Epithelial cell of prostate (primary cell): ENCODE data around the gene IGF2.

Experiments used
- DNase-seq: peaks from one replicate; pipeline ENCODE4 v3.0.0-alpha.2; 2011; ENCODE audit warnings: low read depth, low spot score
- H3K27ac ChIP-seq: fragments of 450-650 bp; 2 replicates; pipeline ENCODE4 v1.5.1; 2017; ENCODE audit warnings: mild to moderate bottlenecking

The IGF2 gene

GRCh38 chr11:2138431-2139122 is 612 bp downstream of the IGF2 start:
- H3K27ac ChIP-seq = no peak overlapping the region
- no peak for DNase-seq

- no peak for DNase-seq
- no peak overlapping the region for H3K27ac ChIP-seq
Observed at GRCh38 chr11:2138068-2138430, 1.1 kb downstream of the IGF2 start.

- DNase-seq = no peak
- no peak overlapping the region for H3K27ac ChIP-seq
Observed at GRCh38 chr11:2137202-2138067, 1.8 kb downstream of the IGF2 start.

GRCh38 chr11:2136952-2137201 is 2.3 kb downstream of the IGF2 start:
- DNase-seq = no peak
- H3K27ac ChIP-seq = no peak overlapping the region

- H3K27ac ChIP-seq = no peak overlapping the region
- no peak for DNase-seq
Observed at GRCh38 chr11:2136209-2136951, 2.8 kb downstream of the IGF2 start.

- no peak overlapping the region for H3K27ac ChIP-seq
- no peak for DNase-seq
Observed at GRCh38 chr11:2135648-2136201, 3.5 kb downstream of the IGF2 start.

- DNase-seq = no peak
Observed at GRCh38 chr11:2135018-2135569, 4.1 kb downstream of the IGF2 start.

GRCh38 chr11:2134022-2135010 is 4.9 kb downstream of the IGF2 start:
- DNase-seq = no peak
- H3K27ac ChIP-seq = no peak overlapping the region

More at GRCh38 chr11:2135018-2135569, 4.1 kb downstream of the IGF2 start:
- no peak overlapping the region for H3K27ac ChIP-seq

- no peak for DNase-seq
- no peak overlapping the region for H3K27ac ChIP-seq
Observed at GRCh38 chr11:2133241-2134021, 5.8 kb downstream of the IGF2 start.

GRCh38 chr11:2132874-2133240 is 6.3 kb downstream of the IGF2 start:
- no peak for DNase-seq
- no peak overlapping the region for H3K27ac ChIP-seq

- no peak for DNase-seq
Observed at GRCh38 chr11:2132246-2132645, 6.9 kb downstream of the IGF2 start.

GRCh38 chr11:2131371-2132236 is 7.6 kb downstream of the IGF2 start:
- DNase-seq = no peak
- no peak overlapping the region for H3K27ac ChIP-seq

More at GRCh38 chr11:2132246-2132645, 6.9 kb downstream of the IGF2 start:
- H3K27ac ChIP-seq = no peak overlapping the region

- no peak overlapping the region for H3K27ac ChIP-seq
- DNase-seq = no peak
Observed at GRCh38 chr11:2130881-2131352, 8.3 kb downstream of the IGF2 start.

GRCh38 chr11:2129699-2130366 is 9.4 kb downstream of the IGF2 start:
- DNase-seq = no peak
- H3K27ac ChIP-seq = no peak overlapping the region

- DNase-seq = no peak
- no peak overlapping the region for H3K27ac ChIP-seq
Observed at GRCh38 chr11:2129308-2129698, 9.9 kb downstream of the IGF2 start.

GRCh38 chr11:2128511-2129307 is 10.5 kb downstream of the IGF2 start:
- DNase-seq = no peak
- no peak overlapping the region for H3K27ac ChIP-seq
